Activated CD4-positive, alpha-beta T cell treated with anti-CD3 and anti-CD28 coated beads, Interleukin-2, amount 10 ng/mL, durations not matched to agents 7 days and 5 days (primary cell): Measurements from ENCODE around the gene DTX2. TPM values are rescaled to one million over a fixed set of nuclear protein-coding genes. Genes with fewer than 3 reads are reported as not detected.
"Not testable (repeated sequence)": the region's sequence is repeated elsewhere in the genome, so short reads cannot be mapped to it uniquely, and the experiment has no call there.

Source experiments
- CTCF ChIA-PET: fragments of 350-600 bp; sonication (Branson Sonifier 250); formaldehyde crosslinking; loops from one replicate; lab custom pipeline; 2021; ENCODE audit warnings: antibody characterized with exemption; lab: Charles Lee
- POLR2A ChIA-PET: fragments of 350-600 bp; sonication (Branson Sonifier 250); formaldehyde crosslinking; loops from one replicate; lab custom pipeline; 2021; ENCODE audit warnings: antibody characterized with exemption; lab: Charles Lee
- DNase-seq: peaks from one replicate; pipeline ENCODE4 v3.0.0-alpha.2; 2020
- H3K27ac Mint-ChIP-seq: one replicate; pipeline ENCODE4 v1.8.0; 2021; ENCODE audit warnings: mild to moderate bottlenecking, moderate library complexity, mixed read lengths
- H3K27me3 Mint-ChIP-seq: one replicate; pipeline ENCODE4 v1.8.0; 2021; ENCODE audit warnings: mixed read lengths
- H3K36me3 Mint-ChIP-seq: one replicate; pipeline ENCODE4 v1.8.0; 2021; ENCODE audit warnings: low read depth, mixed read lengths
- H3K4me1 Mint-ChIP-seq: one replicate; pipeline ENCODE4 v1.8.0; 2021; ENCODE audit warnings: mixed read lengths
- H3K4me3 Mint-ChIP-seq: one replicate; pipeline ENCODE4 v1.8.0; 2021; ENCODE audit warnings: mild to moderate bottlenecking, moderate library complexity, mixed read lengths
- H3K9me3 Mint-ChIP-seq: one replicate; pipeline ENCODE4 v1.8.0; 2021; ENCODE audit warnings: mixed read lengths
- total RNA-seq, 2 experiments: library from RNA; stranded (reverse); gene quantifications; one replicate each; pipeline ENCODE4 v1.2.3, GENCODE V29; 2021

The DTX2 gene
- total RNA-seq, 2 experiments from 2014 or later: 31.5 to 35.8 TPM

DNA sequence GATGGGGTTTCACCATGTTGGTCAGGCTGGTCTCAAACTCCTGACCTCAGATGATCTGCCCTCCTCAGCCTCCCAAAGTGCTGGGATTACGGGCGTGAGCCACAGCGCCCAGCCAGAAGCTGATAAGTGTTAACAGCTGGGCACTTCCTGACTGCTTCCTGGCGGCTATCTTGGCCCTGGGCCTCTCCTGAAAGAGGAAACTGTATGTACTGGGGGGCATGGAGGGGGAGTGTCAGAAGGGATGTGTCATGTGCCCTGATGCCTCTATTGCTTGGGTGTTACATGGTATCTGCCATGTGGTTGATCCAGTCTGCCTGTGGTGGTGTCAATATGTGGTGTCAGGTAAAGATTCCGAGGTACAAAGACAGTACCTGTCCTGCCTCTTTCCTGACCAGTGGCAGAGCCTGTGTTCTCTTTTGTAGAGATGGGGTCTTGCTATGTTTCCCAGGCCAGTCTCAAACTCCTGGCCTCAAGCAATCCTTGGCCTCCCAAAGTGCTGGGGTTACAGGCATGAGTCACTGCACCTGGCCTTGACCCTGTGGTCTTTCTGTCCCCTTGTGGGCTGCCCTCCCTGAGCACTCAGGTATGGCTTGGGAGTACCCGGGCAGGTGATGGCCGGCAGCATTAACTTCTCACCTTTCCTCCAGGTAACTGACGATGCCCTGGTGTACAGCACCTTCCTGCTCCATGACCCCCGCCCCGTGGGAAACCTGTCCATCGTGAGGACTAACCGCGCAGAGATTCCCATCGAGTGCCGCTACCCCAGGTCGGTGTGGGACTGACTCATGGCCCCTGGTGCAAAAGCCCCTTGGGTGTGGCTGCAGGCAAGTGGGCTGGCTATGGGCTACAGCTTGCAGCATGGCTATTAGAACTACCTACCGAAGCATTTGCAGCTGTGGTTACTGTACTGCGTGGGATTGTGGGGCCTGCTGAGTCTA lies 32.4 kb upstream of the DTX2 start:
- no peak for DNase-seq
- no peak overlapping the region for H3K27ac Mint-ChIP-seq

DNA sequence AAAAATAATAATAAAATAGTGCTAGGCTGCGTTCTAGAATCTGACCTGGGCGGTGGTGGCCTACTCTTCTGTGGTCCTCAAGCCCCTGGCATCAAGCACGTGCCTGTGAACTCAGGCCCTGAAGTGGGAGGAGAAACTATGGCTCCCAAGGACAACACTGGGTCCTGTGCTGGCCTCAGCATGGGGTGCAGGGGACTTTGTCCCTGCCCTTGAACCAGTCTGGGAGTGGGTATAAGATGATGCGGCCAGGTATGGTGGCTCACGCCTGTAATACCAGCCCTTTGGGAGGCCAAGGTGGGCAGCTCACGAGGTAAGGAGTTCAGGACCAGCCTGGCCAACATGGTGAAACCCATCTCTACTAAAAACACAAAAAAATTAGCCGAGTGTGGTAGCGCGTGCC lies 31.3 kb upstream of the DTX2 start:
- no peak overlapping the region for H3K27ac Mint-ChIP-seq
- H3K36me3 Mint-ChIP-seq: no peaks in the 10 kb centered on the region
- no peaks in the 10 kb centered on the region for H3K9me3 Mint-ChIP-seq
- H3K27me3 Mint-ChIP-seq: no peaks in the 10 kb centered on the region
- no peak overlapping the region for H3K4me3 Mint-ChIP-seq
- CTCF ChIA-PET: no interaction called here
- H3K4me1 Mint-ChIP-seq: no peaks in the 10 kb centered on the region
- no peak for DNase-seq
- POLR2A ChIA-PET: no interaction called here

More for the DNA sequence above, 32.4 kb upstream of the DTX2 start:
- Mint-ChIP-seq H3K4me3 (no peak overlapping the region), H3K4me1 (peaks cover 9% of the 10 kb centered on the region), H3K36me3 (no peaks in the 10 kb centered on the region), H3K27me3 (no peaks in the 10 kb centered on the region), H3K9me3 (no peaks in the 10 kb centered on the region)
- POLR2A ChIA-PET: no interaction called here
- CTCF ChIA-PET: interaction anchor here (0.6 to 1.1 kb wide), 3 partner anchors 19 to 77 kb away, joined by 3 to 4 read pairs (median 3); no protein-coding TSS in a partner anchor

DNA sequence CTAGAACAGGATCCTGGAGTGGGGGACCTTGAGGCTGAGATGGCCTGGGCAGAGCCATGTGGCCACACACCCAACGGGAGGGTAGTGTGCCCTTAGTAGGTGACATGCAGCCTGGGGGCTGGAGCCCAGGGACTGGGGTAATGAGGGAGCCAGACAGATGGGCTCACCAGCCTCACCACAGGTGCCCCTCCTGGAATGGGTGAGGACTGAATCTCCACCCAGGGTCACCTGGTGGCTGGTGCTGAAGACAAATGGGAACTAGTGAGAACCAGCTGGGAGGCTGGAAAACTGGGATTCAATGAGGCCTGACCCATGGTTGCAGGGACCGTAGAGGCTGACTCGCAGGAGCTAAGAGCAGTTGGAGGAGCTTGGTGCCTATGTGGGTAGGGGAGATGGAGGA lies 30.7 kb upstream of the DTX2 start:
- H3K4me3 Mint-ChIP-seq: no peak overlapping the region
- no peak for DNase-seq
- CTCF ChIA-PET: no interaction called here
- H3K9me3 Mint-ChIP-seq: no peaks in the 10 kb centered on the region
- H3K27ac Mint-ChIP-seq: no peak overlapping the region
- H3K4me1 Mint-ChIP-seq: no peaks in the 10 kb centered on the region
- H3K36me3 Mint-ChIP-seq: no peaks in the 10 kb centered on the region
- no peaks in the 10 kb centered on the region for H3K27me3 Mint-ChIP-seq
- POLR2A ChIA-PET: no interaction called here

DNA sequence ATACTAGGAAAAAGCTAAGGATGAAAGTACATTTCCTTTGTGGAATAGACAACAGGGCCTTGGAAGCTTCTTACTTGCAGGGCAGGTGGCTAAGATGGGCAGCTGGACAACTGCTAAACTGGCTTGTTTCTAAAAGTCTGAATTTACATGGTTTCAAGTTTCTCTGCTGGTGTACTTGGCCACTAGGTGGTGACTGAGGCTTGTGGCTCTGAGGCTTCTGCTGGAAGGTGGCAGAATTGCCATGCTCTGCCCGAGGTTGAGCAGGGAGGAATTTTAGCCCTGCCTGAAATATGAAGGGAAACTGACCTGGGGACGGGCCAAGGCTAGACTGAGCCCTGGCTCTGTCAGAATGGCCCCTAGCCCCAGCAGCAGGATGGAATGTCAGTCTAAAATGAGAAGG lies 23.6 kb upstream of the DTX2 start:
- H3K27ac Mint-ChIP-seq, H3K36me3 Mint-ChIP-seq, POLR2A ChIA-PET, H3K4me3 Mint-ChIP-seq, H3K4me1 Mint-ChIP-seq, H3K27me3 Mint-ChIP-seq, H3K9me3 Mint-ChIP-seq, CTCF ChIA-PET: not testable (repeated sequence)
- peak; percentile 79 for DNase-seq

DNA sequence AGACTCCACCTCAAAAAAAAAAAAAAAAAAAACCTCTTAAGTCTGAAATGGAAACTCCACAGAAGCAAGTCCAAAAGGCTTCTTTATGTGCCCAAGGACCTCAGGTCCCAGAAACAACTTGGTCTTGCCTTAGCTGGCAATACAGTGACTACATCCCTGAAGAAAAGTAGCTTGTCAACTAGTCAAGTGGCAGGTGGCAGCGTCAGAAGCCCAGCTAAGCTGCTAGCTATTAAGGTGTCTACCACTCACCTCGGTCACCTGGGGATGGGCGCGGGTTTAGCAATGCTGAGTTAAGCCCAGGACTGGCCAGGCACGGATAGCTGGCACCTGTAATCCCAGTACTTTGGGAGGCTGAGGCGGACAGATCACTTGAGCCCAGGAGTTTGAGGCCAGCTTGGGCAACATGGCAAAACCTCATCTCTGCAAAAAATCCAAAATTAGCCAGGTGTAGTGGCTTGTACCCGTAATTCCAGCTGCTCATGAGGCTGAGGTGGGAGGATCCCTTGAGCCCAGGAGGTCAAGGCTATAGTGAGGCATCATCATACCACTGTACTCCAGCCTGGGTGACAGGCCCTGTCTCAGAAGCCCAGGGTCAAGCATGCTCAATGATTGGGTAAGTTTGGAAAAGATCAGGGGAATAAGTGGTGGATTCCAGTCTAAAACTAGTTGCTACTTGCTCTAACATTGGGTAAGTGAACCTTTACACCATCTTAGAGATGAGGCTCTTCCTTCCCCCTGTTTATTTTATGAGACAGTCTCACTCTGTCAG lies 22.2 kb upstream of the DTX2 start:
- CTCF ChIA-PET, H3K36me3 Mint-ChIP-seq, DNase-seq, H3K4me1 Mint-ChIP-seq, H3K27ac Mint-ChIP-seq, H3K4me3 Mint-ChIP-seq, POLR2A ChIA-PET, H3K9me3 Mint-ChIP-seq, H3K27me3 Mint-ChIP-seq: not testable (repeated sequence)

DNA sequence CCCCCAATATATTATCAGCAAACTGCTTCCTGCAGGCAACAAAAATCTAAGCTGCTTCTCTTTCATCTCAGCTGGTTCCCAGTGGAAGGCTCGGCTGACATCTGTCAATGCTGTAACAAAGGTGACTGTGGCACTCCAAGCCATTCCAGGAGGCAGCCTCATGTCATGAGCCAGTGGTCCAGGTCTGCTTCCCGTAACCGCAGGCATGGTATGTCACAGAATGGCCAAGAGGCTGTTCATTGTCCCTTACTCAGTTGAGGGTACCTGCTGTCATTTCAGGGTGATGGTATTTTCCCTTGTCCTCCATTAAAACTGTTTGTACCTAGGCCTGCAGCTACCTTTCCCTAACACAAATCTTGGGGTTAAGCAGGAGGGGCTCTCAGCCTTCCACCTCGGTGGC lies 21.1 kb upstream of the DTX2 start:
- CTCF ChIA-PET, H3K27ac Mint-ChIP-seq, DNase-seq, POLR2A ChIA-PET, H3K4me3 Mint-ChIP-seq, H3K9me3 Mint-ChIP-seq, H3K36me3 Mint-ChIP-seq, H3K27me3 Mint-ChIP-seq: not testable (repeated sequence)
- H3K4me1 Mint-ChIP-seq: peaks cover 19% of the 10 kb centered on the region

DNA sequence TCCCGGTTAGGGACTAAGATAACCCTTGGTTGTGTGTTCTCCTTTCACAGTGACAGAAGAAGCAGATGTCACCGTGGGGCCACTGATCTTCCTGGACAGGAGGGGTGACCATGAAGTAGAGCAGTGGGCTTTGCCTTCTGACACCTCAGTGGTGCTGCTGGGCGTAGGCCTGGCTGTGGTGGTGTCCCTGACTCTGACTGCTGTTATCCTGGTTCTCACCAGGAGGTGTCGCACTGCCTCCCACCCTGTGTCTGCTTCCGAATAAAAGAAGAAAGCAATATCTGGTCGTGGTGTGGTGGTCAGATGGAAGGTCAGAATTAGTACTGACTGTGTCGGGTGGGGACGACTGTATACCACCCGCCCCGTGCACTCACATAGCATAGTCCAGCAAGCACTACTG lies 19.7 kb upstream of the DTX2 start:
- H3K4me3 Mint-ChIP-seq, H3K9me3 Mint-ChIP-seq, POLR2A ChIA-PET, DNase-seq, CTCF ChIA-PET, H3K36me3 Mint-ChIP-seq, H3K27me3 Mint-ChIP-seq, H3K27ac Mint-ChIP-seq: not testable (repeated sequence)
- peaks cover 21% of the 10 kb centered on the region for H3K4me1 Mint-ChIP-seq

DNA sequence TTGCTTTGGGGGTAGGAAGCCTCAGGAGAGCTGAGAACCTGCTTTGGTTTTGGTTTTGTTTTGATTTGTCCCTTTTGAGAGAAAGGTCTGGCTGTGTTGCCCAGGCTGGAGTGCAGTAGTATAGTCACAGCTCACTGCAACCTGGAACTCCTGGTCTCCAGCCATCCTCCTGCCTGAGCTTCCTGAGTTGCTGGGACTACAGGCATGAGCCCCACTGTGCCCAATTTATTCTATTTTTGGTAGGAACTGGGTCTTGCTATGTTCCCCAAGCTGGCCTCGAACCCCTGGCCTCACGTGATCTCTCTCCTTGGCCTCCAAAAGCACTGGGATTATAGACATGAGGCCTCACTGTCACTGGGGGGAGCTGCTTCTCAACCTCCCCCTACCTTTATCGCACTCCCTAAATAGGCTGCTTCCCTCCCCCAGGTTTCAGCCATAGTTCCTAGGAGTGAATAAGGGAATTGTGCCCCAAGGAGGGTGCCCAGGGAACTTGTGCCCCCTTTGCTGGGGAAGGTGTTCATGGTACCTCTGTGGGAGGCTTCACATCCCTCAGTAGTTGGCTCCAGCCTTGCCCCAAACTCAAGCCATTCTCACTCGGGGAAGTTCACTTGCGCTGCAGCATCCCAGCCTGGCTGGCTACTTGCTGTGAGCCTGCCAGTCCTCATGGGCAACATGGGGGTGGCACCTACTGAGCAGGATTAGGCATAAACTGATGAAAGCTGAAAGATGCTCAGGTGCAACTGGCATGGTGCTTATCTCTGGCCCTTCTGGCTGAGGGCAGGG lies 18.7 kb upstream of the DTX2 start:
- H3K27ac Mint-ChIP-seq, H3K36me3 Mint-ChIP-seq, DNase-seq, H3K27me3 Mint-ChIP-seq, H3K9me3 Mint-ChIP-seq, H3K4me3 Mint-ChIP-seq, CTCF ChIA-PET, POLR2A ChIA-PET: not testable (repeated sequence)
- H3K4me1 Mint-ChIP-seq: peaks cover 21% of the 10 kb centered on the region

DNA sequence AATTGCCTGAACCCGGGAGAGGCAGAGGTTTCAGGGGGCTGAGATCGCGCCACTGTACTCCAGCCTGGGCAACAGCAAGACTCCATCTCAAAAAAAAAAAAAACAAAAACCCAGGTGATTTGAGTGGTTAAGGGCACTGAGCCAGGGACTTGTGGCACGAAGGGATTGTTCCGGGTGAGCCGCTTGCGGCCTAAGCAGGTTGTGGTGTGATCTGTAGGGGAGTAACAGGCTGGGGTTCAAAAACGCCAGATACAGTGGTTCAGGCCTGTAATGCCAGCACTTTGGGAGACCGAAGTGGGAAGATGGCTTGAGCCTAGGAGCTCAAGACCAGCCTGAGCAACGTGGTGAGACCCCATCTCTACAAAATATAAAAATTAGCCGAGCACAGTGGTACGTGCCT lies 17.7 kb upstream of the DTX2 start:
- DNase-seq, H3K36me3 Mint-ChIP-seq, POLR2A ChIA-PET, CTCF ChIA-PET, H3K9me3 Mint-ChIP-seq, H3K27me3 Mint-ChIP-seq, H3K4me3 Mint-ChIP-seq: not testable (repeated sequence)
- Mint-ChIP-seq H3K27ac (peak overlapping the region; percentile 84), H3K4me1 (peaks cover 19% of the 10 kb centered on the region)

DNA sequence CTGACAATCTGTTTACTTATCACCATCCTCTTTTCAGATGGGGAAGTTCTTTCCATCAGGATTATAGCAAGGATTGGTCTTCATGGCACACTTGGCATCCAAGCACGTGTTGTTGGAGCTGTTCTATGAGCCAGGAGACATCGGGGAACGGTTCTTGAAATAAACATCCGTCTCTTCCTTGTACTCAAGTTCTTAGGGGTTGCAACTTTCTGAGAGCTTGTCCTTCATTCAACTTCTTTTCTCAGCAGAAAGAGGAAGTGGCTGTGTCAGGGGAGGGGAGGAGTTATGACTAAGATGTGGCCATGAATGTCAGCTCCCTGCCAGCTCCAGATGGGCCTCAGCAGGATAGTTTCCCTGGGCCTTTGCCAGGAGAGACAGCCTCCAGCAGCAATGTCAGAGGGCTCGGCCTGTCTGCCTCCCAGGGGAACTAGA lies 15.9 kb upstream of the DTX2 start:
- peak; percentile 20 for DNase-seq
- POLR2A ChIA-PET: not testable (repeated sequence)

DNA sequence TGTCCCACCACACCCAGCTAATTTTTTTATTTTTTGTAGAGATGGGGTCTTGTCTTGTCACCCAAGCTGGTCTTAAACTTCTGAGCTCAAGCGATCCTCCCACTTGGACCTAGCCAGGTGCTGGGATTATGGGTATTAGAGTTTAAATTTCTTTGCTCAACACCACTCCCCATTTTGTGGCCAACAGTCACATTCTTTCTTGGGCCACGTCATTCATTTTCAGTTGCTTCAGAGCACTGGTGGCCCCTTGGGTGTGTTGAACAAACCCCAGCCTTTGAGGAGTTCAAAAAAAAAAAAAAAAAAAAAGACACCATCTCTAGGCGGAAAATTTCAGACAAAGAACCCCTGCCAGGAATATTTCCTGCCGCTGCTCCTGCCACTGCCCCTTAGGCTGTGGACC lies 4.5 kb upstream of the DTX2 start:
- H3K4me3 Mint-ChIP-seq, H3K9me3 Mint-ChIP-seq, CTCF ChIA-PET, POLR2A ChIA-PET, H3K36me3 Mint-ChIP-seq, H3K27ac Mint-ChIP-seq, H3K27me3 Mint-ChIP-seq, DNase-seq, H3K4me1 Mint-ChIP-seq: not testable (repeated sequence)

More for the DNA sequence above, 15.9 kb upstream of the DTX2 start:
- CTCF ChIA-PET: interaction anchor here (0.6 kb wide), 1 partner anchor 9 kb away, joined by 5 read pairs; no protein-coding TSS in a partner anchor
- H3K27ac Mint-ChIP-seq: peak overlapping the region; percentile 88
- H3K4me1 Mint-ChIP-seq: peaks cover 19% of the 10 kb centered on the region
- H3K9me3 Mint-ChIP-seq, H3K36me3 Mint-ChIP-seq, H3K27me3 Mint-ChIP-seq, H3K4me3 Mint-ChIP-seq: not testable (repeated sequence)

DNA sequence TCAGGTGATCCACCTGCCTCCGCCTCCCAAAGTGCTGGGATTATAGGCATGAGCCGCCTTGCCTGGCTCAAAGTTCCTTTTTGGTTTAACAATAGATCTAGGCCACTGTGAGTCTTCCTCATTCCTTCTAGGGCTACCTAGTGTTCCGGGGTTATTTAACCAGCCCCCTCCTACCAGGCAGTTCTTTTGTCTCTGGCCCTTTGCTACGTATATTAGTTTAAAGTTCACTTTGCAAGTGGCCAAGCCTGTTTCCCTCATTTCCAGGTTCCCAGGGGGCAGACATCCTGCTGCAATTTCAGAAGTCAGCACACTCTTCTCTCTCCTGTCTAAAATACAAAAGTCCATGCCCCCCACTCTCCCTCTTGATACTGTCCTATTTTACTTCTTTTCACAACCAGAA lies 3.0 kb upstream of the DTX2 start:
- H3K4me3 Mint-ChIP-seq, POLR2A ChIA-PET, H3K27ac Mint-ChIP-seq, DNase-seq, H3K9me3 Mint-ChIP-seq, CTCF ChIA-PET, H3K27me3 Mint-ChIP-seq, H3K4me1 Mint-ChIP-seq, H3K36me3 Mint-ChIP-seq: not testable (repeated sequence)

DNA sequence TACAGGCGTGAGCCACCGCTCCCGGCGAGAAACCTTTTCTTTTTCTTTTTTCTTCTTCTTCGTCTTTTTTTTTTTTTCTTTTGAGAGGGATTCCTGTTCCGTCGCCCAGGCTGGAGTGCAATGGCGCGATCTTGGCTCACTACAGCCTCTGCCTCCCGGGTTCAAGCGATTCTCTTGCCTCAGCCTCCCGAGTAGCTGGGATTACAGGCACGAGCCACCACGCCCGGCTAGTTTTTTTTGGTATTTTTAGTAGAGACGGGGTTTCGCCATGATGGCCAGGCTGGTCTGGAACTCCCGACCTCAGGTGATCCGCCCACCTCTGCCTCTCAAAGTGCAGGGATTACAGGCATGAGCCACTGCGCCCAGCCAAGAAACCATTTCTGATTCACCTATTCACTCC lies 742 bp upstream of the DTX2 start:
- H3K27ac Mint-ChIP-seq: not testable (repeated sequence)

More for the DNA sequence above, 742 bp upstream of the DTX2 start:
- H3K9me3 Mint-ChIP-seq, DNase-seq, H3K27me3 Mint-ChIP-seq, H3K4me1 Mint-ChIP-seq, H3K4me3 Mint-ChIP-seq, H3K36me3 Mint-ChIP-seq, CTCF ChIA-PET, POLR2A ChIA-PET: not testable (repeated sequence)
